DOHH2 (cell line): ENCODE results near the gene FAM181A.

Experiments
- EZH2phosphoT487 ChIP-seq: fragments of 200-600 bp; sonication (generic); IDR thresholded peaks from 2 replicates; pipeline ENCODE4 v1.6.1; 2017; ENCODE audit warnings: borderline replicate concordance, mild to moderate bottlenecking, antibody characterized with exemption, low read length, moderate library complexity, mixed read lengths
- TF ChIP-seq, protein P1 (sequence below): fragments of 200-600 bp; sonication (generic); IDR thresholded peaks from one replicate; pipeline ENCODE4 v1.5.1; 2014; ENCODE audit warnings: antibody characterized with exemption, mild to moderate bottlenecking, low read depth, low read length; ENCODE audit not compliant: poor library complexity, severe bottlenecking

DNA sequence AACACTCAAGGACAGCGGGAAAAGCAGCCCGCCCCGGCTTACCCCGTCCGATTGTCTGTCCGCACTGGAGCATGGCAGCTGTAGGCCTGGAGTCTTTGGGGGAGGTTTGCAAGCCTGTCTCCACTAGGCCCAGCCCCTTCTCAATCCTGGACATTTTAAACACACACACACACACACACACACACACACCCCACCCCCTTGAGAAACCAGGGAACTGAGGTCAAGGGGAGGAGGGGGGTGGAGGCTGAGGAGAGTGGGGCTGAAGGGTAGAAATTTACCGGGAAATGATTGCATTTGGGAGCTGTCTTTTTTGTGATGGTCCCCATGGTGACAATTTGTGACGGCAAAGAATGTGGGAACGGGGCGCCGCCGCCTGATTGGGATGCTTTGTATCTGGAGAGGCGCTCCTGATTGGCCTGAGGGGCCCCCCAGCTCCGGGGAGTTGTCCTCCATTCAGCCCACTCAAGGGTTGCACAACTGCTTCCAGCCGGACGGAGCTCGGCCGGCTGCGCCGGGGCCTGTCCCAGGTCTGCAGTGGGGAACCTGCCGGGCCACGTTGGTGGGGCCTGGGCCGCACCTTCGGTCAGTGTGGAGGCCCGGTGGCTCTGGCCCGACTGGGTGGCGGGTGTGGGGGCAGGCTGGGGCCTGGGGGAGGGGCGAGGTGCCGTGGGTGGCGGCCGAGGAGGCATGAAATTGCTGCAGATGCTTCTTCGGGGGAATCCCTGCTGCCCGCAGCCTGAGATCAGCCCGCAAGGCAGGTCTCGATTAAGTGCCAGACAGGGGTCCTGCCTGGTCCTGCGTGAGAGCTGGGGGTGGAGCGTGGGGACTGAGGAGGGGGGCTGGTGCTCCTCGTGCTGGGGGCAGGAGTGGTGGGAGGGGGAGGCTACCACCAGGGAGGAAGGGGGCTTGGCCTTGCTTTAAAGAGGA lies at the start of gene FAM181A:
- TF ChIP-seq, protein P1, sequence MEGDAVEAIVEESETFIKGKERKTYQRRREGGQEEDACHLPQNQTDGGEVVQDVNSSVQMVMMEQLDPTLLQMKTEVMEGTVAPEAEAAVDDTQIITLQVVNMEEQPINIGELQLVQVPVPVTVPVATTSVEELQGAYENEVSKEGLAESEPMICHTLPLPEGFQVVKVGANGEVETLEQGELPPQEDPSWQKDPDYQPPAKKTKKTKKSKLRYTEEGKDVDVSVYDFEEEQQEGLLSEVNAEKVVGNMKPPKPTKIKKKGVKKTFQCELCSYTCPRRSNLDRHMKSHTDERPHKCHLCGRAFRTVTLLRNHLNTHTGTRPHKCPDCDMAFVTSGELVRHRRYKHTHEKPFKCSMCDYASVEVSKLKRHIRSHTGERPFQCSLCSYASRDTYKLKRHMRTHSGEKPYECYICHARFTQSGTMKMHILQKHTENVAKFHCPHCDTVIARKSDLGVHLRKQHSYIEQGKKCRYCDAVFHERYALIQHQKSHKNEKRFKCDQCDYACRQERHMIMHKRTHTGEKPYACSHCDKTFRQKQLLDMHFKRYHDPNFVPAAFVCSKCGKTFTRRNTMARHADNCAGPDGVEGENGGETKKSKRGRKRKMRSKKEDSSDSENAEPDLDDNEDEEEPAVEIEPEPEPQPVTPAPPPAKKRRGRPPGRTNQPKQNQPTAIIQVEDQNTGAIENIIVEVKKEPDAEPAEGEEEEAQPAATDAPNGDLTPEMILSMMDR = no peak
- no peak for TF ChIP-seq EZH2phosphoT487
